ENCODE measurements around the gene KIAA1958. TPM values are rescaled to one million over a fixed set of nuclear protein-coding genes. Genes with fewer than 3 reads are reported as not detected.

The KIAA1958 gene
- total and polyA plus RNA-seq, 2 experiments from 2014 or later, result 9.4 to 41.7 TPM

DNA sequence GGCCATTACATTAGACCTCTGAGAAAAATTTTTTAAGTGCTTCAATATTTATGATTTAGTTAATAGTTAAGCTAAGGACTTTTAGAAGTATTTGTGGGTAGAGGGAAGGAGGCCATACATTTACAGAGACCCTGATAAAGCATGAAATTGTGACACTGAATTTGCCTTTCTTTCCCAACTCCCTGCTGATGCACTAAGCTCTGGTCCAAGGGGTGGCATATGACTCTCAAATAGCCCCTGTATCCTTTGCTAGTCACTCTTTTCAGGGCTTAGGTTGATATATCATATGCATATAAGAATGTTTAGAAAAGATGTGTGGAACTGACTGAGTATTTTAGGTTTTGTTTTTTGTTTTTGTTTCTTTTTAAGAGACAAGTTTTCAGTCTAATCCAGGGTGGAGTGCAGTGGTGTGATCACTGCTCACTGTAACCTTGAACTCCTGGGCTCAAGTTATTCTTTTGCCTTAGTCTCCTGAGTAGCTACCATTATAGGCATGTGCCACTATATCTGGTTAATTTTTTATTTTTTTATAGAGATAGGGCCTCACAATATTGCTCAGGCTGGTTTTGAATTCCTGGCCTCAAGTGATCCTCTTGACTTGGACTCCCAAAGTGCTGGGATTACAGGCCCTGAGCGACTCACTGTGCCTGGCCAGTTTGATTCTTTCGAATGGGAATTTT lies 20.5 kb downstream of the KIAA1958 start:
- TF ChIP-seq EZH2phosphoT487 (IDR thresholded peaks at IDR 0.05; ENCODE audit: unreplicated experiment), result no peak
- TF ChIP-seq NANOG (IDR thresholded peaks at IDR 0.05; ENCODE audit: borderline replicate concordance), result no peak
- TF ChIP-seq, protein P1, sequence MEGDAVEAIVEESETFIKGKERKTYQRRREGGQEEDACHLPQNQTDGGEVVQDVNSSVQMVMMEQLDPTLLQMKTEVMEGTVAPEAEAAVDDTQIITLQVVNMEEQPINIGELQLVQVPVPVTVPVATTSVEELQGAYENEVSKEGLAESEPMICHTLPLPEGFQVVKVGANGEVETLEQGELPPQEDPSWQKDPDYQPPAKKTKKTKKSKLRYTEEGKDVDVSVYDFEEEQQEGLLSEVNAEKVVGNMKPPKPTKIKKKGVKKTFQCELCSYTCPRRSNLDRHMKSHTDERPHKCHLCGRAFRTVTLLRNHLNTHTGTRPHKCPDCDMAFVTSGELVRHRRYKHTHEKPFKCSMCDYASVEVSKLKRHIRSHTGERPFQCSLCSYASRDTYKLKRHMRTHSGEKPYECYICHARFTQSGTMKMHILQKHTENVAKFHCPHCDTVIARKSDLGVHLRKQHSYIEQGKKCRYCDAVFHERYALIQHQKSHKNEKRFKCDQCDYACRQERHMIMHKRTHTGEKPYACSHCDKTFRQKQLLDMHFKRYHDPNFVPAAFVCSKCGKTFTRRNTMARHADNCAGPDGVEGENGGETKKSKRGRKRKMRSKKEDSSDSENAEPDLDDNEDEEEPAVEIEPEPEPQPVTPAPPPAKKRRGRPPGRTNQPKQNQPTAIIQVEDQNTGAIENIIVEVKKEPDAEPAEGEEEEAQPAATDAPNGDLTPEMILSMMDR (conservative IDR thresholded peaks at IDR 0.05; ENCODE audit: low read depth in 2 of 2), result no peak
- TF ChIP-seq, protein P2, sequence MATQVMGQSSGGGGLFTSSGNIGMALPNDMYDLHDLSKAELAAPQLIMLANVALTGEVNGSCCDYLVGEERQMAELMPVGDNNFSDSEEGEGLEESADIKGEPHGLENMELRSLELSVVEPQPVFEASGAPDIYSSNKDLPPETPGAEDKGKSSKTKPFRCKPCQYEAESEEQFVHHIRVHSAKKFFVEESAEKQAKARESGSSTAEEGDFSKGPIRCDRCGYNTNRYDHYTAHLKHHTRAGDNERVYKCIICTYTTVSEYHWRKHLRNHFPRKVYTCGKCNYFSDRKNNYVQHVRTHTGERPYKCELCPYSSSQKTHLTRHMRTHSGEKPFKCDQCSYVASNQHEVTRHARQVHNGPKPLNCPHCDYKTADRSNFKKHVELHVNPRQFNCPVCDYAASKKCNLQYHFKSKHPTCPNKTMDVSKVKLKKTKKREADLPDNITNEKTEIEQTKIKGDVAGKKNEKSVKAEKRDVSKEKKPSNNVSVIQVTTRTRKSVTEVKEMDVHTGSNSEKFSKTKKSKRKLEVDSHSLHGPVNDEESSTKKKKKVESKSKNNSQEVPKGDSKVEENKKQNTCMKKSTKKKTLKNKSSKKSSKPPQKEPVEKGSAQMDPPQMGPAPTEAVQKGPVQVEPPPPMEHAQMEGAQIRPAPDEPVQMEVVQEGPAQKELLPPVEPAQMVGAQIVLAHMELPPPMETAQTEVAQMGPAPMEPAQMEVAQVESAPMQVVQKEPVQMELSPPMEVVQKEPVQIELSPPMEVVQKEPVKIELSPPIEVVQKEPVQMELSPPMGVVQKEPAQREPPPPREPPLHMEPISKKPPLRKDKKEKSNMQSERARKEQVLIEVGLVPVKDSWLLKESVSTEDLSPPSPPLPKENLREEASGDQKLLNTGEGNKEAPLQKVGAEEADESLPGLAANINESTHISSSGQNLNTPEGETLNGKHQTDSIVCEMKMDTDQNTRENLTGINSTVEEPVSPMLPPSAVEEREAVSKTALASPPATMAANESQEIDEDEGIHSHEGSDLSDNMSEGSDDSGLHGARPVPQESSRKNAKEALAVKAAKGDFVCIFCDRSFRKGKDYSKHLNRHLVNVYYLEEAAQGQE (IDR thresholded peaks at IDR 0.05; ENCODE audit: unreplicated experiment), result no peak
- no peak for TF ChIP-seq STAT1 (IDR thresholded peaks at IDR 0.05; ENCODE audit: unreplicated experiment)
- no peak for TF ChIP-seq ZNF331 (CRISPR knock-in tag; IDR thresholded peaks at IDR 0.05; ENCODE audit: low read depth)
- DNase-seq (ENCODE audit: low spot score), result no peak
- Histone ChIP-seq H3K36me3 (ENCODE audit: insufficient read depth) (no peaks in the 10 kb centered on the region), H3K4me2 (no peak overlapping the region), H2AFZ (no peak overlapping the region), H3K27me3 (ENCODE audit: insufficient read depth) (no peaks in the 10 kb centered on the region), H4K20me1 (replicated peaks; ENCODE audit: insufficient read depth) (peaks cover 24% of the 10 kb centered on the region), H3K4me1 (ENCODE audit: insufficient read depth) (peaks cover 29% of the 10 kb centered on the region), H3K79me2 (replicated peaks; ENCODE audit: insufficient read depth) (peaks cover 99% of the 10 kb centered on the region), H3K27ac (ENCODE audit: low read depth) (no peak overlapping the region), H3K4me3 (no peak overlapping the region), H3F3A (replicated peaks; ENCODE audit: low read depth) (no peaks in the 10 kb centered on the region), H3K9me2 (ENCODE audit: insufficient read depth) (no peaks in the 10 kb centered on the region)
- H3K27ac Mint-ChIP-seq, result no peak overlapping the region
- no peaks in the 10 kb centered on the region for H3K27me3 Mint-ChIP-seq (ENCODE audit: insufficient read depth, low read depth, poor library complexity)
- H3K4me3 Mint-ChIP-seq, result no peak overlapping the region
- H3K4me1 Mint-ChIP-seq, result peaks cover 23% of the 10 kb centered on the region
- no peaks in the 10 kb centered on the region; the same call in 2 of the 3 replicates for H3K9me3 Mint-ChIP-seq
- peak; percentile 39; the same call in 2 of the 3 replicates for ATAC-seq
- no peaks in the 10 kb centered on the region for H3K36me3 Mint-ChIP-seq (ENCODE audit: low read depth)

DNA sequence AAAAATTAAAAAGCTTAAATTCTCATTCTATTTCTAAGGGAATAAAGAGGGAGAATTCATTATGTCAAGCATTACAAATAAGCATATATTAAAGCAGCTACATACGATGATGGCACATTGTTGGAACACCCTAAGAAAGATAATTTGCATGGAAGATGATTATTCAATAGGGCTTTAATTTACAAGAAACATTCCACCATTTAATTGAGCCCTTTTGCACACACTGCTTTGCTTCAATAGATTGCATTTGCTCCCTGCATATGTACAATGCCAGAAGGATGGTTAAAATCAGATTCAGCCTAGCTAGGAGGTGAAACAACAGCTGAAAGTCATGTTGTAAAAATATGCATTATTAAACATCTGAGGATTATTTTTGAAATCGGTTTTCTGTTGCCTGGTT lies 21.8 kb downstream of the KIAA1958 start:
- no peak overlapping the region for H3K4me3 Mint-ChIP-seq
- H3K4me1 ChIP-seq (ENCODE audit: insufficient read depth), result peaks cover 29% of the 10 kb centered on the region
- peaks cover 24% of the 10 kb centered on the region for H4K20me1 ChIP-seq (replicated peaks; ENCODE audit: insufficient read depth)
- H3K27me3 ChIP-seq (ENCODE audit: insufficient read depth), result no peaks in the 10 kb centered on the region
- no peak overlapping the region for H3K27ac Mint-ChIP-seq
- ATAC-seq, result no peak
- H3K79me2 ChIP-seq (replicated peaks; ENCODE audit: insufficient read depth), result peaks cover 91% of the 10 kb centered on the region
- no peak for DNase-seq (ENCODE audit: low spot score)
- no peak overlapping the region for H3K4me2 ChIP-seq
- H3K27ac ChIP-seq (ENCODE audit: low read depth), result no peak overlapping the region
- no peaks in the 10 kb centered on the region for H3K9me2 ChIP-seq (ENCODE audit: insufficient read depth)
- H2AFZ ChIP-seq, result no peak overlapping the region
- H3K4me3 ChIP-seq, result no peak overlapping the region
- no peaks in the 10 kb centered on the region for H3K36me3 ChIP-seq (ENCODE audit: insufficient read depth)
- H3K9me3 Mint-ChIP-seq, result peaks cover 3% of the 10 kb centered on the region; the same call in 2 of the 3 replicates
- H3F3A ChIP-seq (replicated peaks; ENCODE audit: low read depth), result no peaks in the 10 kb centered on the region
- H3K36me3 Mint-ChIP-seq (ENCODE audit: low read depth), result peaks cover 3% of the 10 kb centered on the region; the same call in 2 of the 3 replicates
- no peaks in the 10 kb centered on the region for H3K27me3 Mint-ChIP-seq (ENCODE audit: insufficient read depth, low read depth, poor library complexity)
- H3K4me1 Mint-ChIP-seq, result peaks cover 18% of the 10 kb centered on the region
- TF ChIP-seq ZNF114 (CRISPR knock-in tag; IDR thresholded peaks at IDR 0.05), result no peak
- TF ChIP-seq CREB1 (CRISPR knock-in tag; IDR thresholded peaks at IDR 0.05; ENCODE audit: low read depth), result no peak
- no peak for TF ChIP-seq EZH2phosphoT487 (IDR thresholded peaks at IDR 0.05; ENCODE audit: unreplicated experiment)
- TF ChIP-seq, protein P3, sequence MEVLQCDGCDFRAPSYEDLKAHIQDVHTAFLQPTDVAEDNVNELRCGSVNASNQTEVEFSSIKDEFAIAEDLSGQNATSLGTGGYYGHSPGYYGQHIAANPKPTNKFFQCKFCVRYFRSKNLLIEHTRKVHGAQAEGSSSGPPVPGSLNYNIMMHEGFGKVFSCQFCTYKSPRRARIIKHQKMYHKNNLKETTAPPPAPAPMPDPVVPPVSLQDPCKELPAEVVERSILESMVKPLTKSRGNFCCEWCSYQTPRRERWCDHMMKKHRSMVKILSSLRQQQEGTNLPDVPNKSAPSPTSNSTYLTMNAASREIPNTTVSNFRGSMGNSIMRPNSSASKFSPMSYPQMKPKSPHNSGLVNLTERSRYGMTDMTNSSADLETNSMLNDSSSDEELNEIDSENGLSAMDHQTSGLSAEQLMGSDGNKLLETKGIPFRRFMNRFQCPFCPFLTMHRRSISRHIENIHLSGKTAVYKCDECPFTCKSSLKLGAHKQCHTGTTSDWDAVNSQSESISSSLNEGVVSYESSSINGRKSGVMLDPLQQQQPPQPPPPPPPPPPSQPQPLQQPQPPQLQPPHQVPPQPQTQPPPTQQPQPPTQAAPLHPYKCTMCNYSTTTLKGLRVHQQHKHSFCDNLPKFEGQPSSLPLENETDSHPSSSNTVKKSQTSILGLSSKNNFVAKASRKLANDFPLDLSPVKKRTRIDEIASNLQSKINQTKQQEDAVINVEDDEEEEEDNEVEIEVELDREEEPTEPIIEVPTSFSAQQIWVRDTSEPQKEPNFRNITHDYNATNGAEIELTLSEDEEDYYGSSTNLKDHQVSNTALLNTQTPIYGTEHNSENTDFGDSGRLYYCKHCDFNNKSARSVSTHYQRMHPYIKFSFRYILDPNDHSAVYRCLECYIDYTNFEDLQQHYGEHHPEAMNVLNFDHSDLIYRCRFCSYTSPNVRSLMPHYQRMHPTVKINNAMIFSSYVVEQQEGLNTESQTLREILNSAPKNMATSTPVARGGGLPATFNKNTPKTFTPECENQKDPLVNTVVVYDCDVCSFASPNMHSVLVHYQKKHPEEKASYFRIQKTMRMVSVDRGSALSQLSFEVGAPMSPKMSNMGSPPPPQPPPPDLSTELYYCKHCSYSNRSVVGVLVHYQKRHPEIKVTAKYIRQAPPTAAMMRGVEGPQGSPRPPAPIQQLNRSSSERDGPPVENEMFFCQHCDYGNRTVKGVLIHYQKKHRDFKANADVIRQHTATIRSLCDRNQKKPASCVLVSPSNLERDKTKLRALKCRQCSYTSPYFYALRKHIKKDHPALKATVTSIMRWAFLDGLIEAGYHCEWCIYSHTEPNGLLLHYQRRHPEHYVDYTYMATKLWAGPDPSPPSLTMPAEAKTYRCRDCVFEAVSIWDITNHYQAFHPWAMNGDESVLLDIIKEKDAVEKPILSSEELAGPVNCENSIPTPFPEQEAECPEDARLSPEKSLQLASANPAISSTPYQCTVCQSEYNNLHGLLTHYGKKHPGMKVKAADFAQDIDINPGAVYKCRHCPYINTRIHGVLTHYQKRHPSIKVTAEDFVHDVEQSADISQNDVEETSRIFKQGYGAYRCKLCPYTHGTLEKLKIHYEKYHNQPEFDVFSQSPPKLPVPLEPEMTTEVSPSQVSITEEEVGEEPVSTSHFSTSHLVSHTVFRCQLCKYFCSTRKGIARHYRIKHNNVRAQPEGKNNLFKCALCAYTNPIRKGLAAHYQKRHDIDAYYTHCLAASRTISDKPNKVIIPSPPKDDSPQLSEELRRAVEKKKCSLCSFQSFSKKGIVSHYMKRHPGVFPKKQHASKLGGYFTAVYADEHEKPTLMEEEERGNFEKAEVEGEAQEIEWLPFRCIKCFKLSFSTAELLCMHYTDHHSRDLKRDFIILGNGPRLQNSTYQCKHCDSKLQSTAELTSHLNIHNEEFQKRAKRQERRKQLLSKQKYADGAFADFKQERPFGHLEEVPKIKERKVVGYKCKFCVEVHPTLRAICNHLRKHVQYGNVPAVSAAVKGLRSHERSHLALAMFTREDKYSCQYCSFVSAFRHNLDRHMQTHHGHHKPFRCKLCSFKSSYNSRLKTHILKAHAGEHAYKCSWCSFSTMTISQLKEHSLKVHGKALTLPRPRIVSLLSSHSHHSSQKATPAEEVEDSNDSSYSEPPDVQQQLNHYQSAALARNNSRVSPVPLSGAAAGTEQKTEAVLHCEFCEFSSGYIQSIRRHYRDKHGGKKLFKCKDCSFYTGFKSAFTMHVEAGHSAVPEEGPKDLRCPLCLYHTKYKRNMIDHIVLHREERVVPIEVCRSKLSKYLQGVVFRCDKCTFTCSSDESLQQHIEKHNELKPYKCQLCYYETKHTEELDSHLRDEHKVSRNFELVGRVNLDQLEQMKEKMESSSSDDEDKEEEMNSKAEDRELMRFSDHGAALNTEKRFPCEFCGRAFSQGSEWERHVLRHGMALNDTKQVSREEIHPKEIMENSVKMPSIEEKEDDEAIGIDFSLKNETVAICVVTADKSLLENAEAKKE (CRISPR knock-in tag; IDR thresholded peaks at IDR 0.05), result no peak
- no peak for TF ChIP-seq NANOG (IDR thresholded peaks at IDR 0.05; ENCODE audit: borderline replicate concordance)
- TF ChIP-seq ZNF331 (CRISPR knock-in tag; IDR thresholded peaks at IDR 0.05; ENCODE audit: low read depth), result no peak
